SJSA1 (cell line): ENCODE results near the gene LRRC25. TPM values are rescaled to one million over a fixed set of nuclear protein-coding genes. Genes with fewer than 3 reads are reported as not detected.
"Not testable (repeated sequence)": the region's sequence is repeated elsewhere in the genome, so short reads cannot be mapped to it uniquely, and the experiment has no call there.

Experiments
- DNase-seq, 2 experiments: peaks; one replicate each; pipeline ENCODE4 v3.0.0-alpha.2; 2015 to 2020; ENCODE audit warnings: low spot score in 2 of 2, low read depth in 1 of 2
- H3K27ac ChIP-seq: fragments of 250-450 bp; sonication (Bioruptor Pico); 2 replicates; pipeline ENCODE4 v1.5.1; 2020; ENCODE audit warnings: mild to moderate bottlenecking, moderate library complexity
- H3K27me3 ChIP-seq: fragments of 250-450 bp; sonication (Bioruptor Pico); replicated peaks from 2 replicates; pipeline ENCODE4 v1.5.1; 2020; ENCODE audit warnings: mild to moderate bottlenecking, moderate library complexity
- H3K36me3 ChIP-seq: fragments of 250-450 bp; sonication (Bioruptor Pico); 2 replicates; pipeline ENCODE4 v1.5.1; 2020; ENCODE audit warnings: mild to moderate bottlenecking
- H3K4me1 ChIP-seq: fragments of 250-450 bp; sonication (Bioruptor Pico); replicated peaks from 2 replicates; pipeline ENCODE4 v1.6.1; 2021; ENCODE audit warnings: mild to moderate bottlenecking
- H3K4me3 ChIP-seq: fragments of 250-450 bp; sonication (Bioruptor Pico); 2 replicates; pipeline ENCODE4 v1.5.1; 2020; ENCODE audit warnings: mild to moderate bottlenecking
- H3K9me3 ChIP-seq: fragments of 250-450 bp; sonication (Bioruptor Pico); replicated peaks from 2 replicates; pipeline ENCODE4 v1.5.1; 2020; ENCODE audit warnings: mild to moderate bottlenecking
- total RNA-seq: library from RNA; depleted of rRNA; stranded (reverse); fragments of >200 nt; shearing (Covaris generic); gene quantifications from 2 replicates; pipeline ENCODE4 v1.2.3, GENCODE V29; 2014

LRRC25 gene
- total RNA-seq, 1 experiment from 2014 or later = not detected

- Histone ChIP-seq H3K4me1 (peaks cover 27% of the 10 kb centered on the region), H3K27ac (no peak overlapping the region), H3K36me3 (no peaks in the 10 kb centered on the region), H3K9me3 (no peaks in the 10 kb centered on the region), H3K4me3 (no peak overlapping the region), H3K27me3 (no peaks in the 10 kb centered on the region)
- no peak for DNase-seq
These were observed 20.4 kb downstream of the LRRC25 start for GRCh38 chr19:18377026-18377425.

- Histone ChIP-seq H3K36me3 (no peaks in the 10 kb centered on the region), H3K9me3 (no peaks in the 10 kb centered on the region), H3K27ac (peak overlapping the region; percentile 88), H3K4me1 (peaks cover 27% of the 10 kb centered on the region), H3K27me3 (no peaks in the 10 kb centered on the region), H3K4me3 (no peak overlapping the region)
- peak; percentile 87 to 99 for DNase-seq
These were observed 23.4 kb downstream of the LRRC25 start for GRCh38 chr19:18373892-18374629.

GRCh38 chr19:18373407-18373891, 24.0 kb downstream of the LRRC25 start:
- Histone ChIP-seq H3K36me3 (no peaks in the 10 kb centered on the region), H3K4me1 (peaks cover 22% of the 10 kb centered on the region), H3K27ac (peak overlapping the region; percentile 88), H3K27me3 (no peaks in the 10 kb centered on the region), H3K4me3 (no peak overlapping the region), H3K9me3 (no peaks in the 10 kb centered on the region)
- DNase-seq = no peak

GRCh38 chr19:18368504-18369222, 28.8 kb downstream of the LRRC25 start:
- Histone ChIP-seq H3K4me1 (peaks cover 28% of the 10 kb centered on the region), H3K36me3 (0 out of 2 replicates have a peak, but pooled peaks cover 3% of the 10 kb centered on the region), H3K27me3 (no peaks in the 10 kb centered on the region), H3K27ac (no peak overlapping the region), H3K9me3 (no peaks in the 10 kb centered on the region), H3K4me3 (no peak overlapping the region)
- DNase-seq = no peak

- no peak for DNase-seq
- H3K27me3 ChIP-seq = no peaks in the 10 kb centered on the region
- H3K27ac ChIP-seq = no peak overlapping the region
- H3K4me3 ChIP-seq = no peak overlapping the region
- H3K4me1 ChIP-seq = peaks cover 30% of the 10 kb centered on the region
- H3K36me3 ChIP-seq = 0 out of 2 replicates have a peak, but pooled peaks cover 3% of the 10 kb centered on the region
- H3K9me3 ChIP-seq = no peaks in the 10 kb centered on the region
These were observed 31.4 kb downstream of the LRRC25 start for GRCh38 chr19:18366021-18366435.

GRCh38 chr19:18364826-18365528, 32.4 kb downstream of the LRRC25 start:
- Histone ChIP-seq H3K27me3 (no peaks in the 10 kb centered on the region), H3K4me1 (peaks cover 30% of the 10 kb centered on the region), H3K36me3 (0 out of 2 replicates have a peak, but pooled peaks cover 3% of the 10 kb centered on the region), H3K9me3 (no peaks in the 10 kb centered on the region), H3K4me3 (no peak overlapping the region), H3K27ac (peak overlapping the region; percentile 85)
- peak; percentile 80 to 87 for DNase-seq

GRCh38 chr19:18364277-18364825, 33.1 kb downstream of the LRRC25 start:
- peak in 1 of 2 experiments; percentile 20 for DNase-seq
- peak overlapping the region; percentile 85 for H3K27ac ChIP-seq

GRCh38 chr19:18363787-18364186, 33.6 kb downstream of the LRRC25 start:
- no peaks in the 10 kb centered on the region for H3K9me3 ChIP-seq
- H3K27me3 ChIP-seq = no peaks in the 10 kb centered on the region
- 0 out of 2 replicates have a peak, but pooled peaks cover 3% of the 10 kb centered on the region for H3K36me3 ChIP-seq
- peaks cover 30% of the 10 kb centered on the region for H3K4me1 ChIP-seq
- DNase-seq = no peak
- H3K27ac ChIP-seq = no peak overlapping the region
- H3K4me3 ChIP-seq = no peak overlapping the region

More at GRCh38 chr19:18364277-18364825, 33.1 kb downstream of the LRRC25 start:
- H3K9me3 ChIP-seq, H3K27me3 ChIP-seq, H3K36me3 ChIP-seq, H3K4me3 ChIP-seq: not testable (repeated sequence)
- peaks cover 30% of the 10 kb centered on the region for H3K4me1 ChIP-seq

- Histone ChIP-seq H3K9me3 (no peaks in the 10 kb centered on the region), H3K36me3 (0 out of 2 replicates have a peak, but pooled peaks cover 3% of the 10 kb centered on the region), H3K4me3 (no peak overlapping the region), H3K4me1 (peaks cover 30% of the 10 kb centered on the region), H3K27me3 (no peaks in the 10 kb centered on the region), H3K27ac (no peak overlapping the region)
- DNase-seq = no peak
These were observed 34.4 kb downstream of the LRRC25 start for GRCh38 chr19:18362934-18363542.

- Histone ChIP-seq H3K4me3 (no peak overlapping the region), H3K27ac (no peak overlapping the region), H3K27me3 (no peaks in the 10 kb centered on the region), H3K4me1 (peaks cover 30% of the 10 kb centered on the region), H3K36me3 (peaks cover 12% of the 10 kb centered on the region), H3K9me3 (no peaks in the 10 kb centered on the region)
- no peak for DNase-seq
These were observed 35.8 kb downstream of the LRRC25 start for GRCh38 chr19:18361646-18362045.

- no peaks in the 10 kb centered on the region for H3K4me1 ChIP-seq
- H3K36me3 ChIP-seq = peaks cover 13% of the 10 kb centered on the region
- no peaks in the 10 kb centered on the region for H3K27me3 ChIP-seq
- H3K4me3 ChIP-seq = no peak overlapping the region
- H3K9me3 ChIP-seq = no peaks in the 10 kb centered on the region
- DNase-seq = no peak
- no peak overlapping the region for H3K27ac ChIP-seq
These were observed 40.4 kb downstream of the LRRC25 start for GRCh38 chr19:18357041-18357440.

GRCh38 chr19:18354743-18355142, 42.7 kb downstream of the LRRC25 start:
- H3K4me1 ChIP-seq, H3K4me3 ChIP-seq, H3K27ac ChIP-seq, H3K27me3 ChIP-seq, H3K9me3 ChIP-seq, DNase-seq: not testable (repeated sequence)
- peaks cover 13% of the 10 kb centered on the region for H3K36me3 ChIP-seq

GRCh38 chr19:18353378-18354005, 43.9 kb downstream of the LRRC25 start:
- no peaks in the 10 kb centered on the region for H3K9me3 ChIP-seq
- H3K27me3 ChIP-seq = no peaks in the 10 kb centered on the region
- H3K4me1 ChIP-seq = no peaks in the 10 kb centered on the region
- peaks cover 13% of the 10 kb centered on the region for H3K36me3 ChIP-seq
- H3K4me3 ChIP-seq = no peak overlapping the region
- H3K27ac ChIP-seq = no peak overlapping the region
- DNase-seq = no peak
